GM19395 (cell line): Measurements from ENCODE around the gene PRSS8.

Source experiments
- ATAC-seq: cut with Tn5 transposase; IDR thresholded peaks from one replicate; pipeline ENCODE4 v1.9.1; 2021; ENCODE audit warnings: mild to moderate bottlenecking, moderate library complexity; ENCODE audit not compliant: unreplicated experiment

Gene PRSS8

DNA sequence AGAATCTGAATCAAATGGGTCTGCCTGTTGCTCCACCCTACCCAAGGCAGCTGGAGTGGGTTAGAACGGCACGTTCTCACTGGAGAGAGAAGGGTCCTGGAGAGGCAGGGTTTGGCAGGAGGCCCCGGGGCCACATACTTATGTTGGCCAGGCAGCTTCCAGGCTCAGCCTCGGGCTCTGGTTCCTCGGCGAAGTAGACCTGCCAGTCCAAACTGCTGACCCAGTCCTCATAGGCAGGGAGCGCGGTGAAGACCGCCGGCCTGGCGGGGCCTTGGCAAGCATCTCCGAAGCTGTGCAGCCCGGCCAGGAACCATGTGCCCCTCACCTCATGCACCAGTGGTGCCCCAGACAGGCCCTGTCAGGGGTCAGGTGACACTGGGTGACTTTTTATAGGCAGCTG, 51.5 kb downstream of the PRSS8 start:
- ATAC-seq: no peak

DNA sequence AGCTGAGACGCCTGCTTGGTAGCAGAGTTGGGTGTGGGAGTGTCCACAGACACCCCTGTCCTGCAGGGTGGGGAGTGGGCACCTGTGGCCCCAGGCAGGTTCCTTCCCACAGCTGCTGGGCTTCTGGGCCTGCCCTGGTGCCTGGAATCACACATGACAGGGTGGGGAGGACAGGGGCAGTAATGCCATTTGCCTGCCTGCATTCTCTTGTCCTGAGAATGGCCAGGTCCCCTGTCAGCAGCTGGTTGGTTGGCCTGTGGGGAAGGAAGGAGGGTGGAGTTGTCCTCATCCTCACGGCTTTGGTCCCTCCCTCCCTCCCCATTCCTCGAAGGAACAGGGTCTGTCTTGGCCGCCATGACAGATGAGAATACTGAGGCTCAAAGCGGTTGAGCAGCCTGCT, 52.0 kb downstream of the PRSS8 start:
- ATAC-seq: no peak

DNA sequence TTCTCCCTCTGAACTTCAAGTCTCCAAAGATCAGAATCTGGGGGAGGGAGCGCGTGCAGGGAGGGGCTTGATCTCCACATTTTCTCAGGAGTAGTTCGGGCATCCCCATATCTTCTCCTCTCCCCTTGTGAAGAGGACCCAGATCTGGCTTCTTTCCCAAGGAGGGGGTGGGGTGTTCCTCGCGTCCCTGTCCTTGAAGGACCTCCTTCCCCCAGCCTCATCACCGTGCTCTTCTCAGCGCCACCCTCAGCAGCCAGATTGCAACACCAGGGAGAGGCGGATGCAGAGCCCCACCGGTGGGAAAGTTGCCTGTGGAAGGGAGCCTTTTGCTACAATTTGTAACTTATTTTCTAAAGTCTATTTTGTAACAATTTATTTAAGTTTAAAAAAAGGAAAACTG, 52.4 kb downstream of the PRSS8 start:
- no peak for ATAC-seq

DNA sequence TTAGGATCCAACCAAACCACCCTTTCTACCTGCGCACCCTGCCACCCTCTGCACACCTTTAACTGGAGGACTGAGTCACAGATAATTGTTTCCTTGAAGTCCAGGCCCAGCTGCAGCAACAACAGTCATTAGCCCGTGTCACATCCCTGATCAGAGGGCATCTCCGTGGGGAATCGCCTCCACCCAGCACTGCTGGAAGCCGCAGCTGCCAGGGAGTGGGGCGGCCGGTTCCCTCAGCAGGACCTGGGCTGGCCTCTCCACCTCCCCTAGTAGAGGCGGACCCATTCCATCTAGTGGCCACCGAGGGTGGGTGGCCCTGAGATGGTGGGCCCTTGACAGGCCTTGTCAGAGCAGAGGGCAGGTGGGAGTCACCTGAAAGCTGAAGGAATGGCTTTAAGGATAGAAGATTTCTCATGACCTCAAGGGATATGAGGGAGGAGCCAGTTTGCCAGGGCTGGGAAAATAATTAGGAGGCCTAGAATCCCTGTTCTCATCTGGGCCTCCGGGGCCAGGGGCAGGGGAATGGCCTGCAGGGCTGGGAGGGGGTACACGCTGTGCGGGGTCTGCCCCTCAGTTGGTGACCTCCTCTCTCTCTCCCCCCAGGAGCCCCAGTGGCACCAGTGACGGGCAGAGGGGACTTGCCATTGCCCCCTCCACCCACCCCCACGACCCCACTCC, 53.0 kb downstream of the PRSS8 start:
- ATAC-seq: no peak
